K562 (cell line): Measurements from ENCODE around the gene KCND1. TPM values are rescaled to one million over a fixed set of nuclear protein-coding genes. Genes with fewer than 3 reads are reported as not detected.
A peak's percentile ranks its signal among the peaks of the same experiment; 100 is the strongest.

Experiments used
- ATAC-seq: fragments of 200-7000 bp; cut with Tn5 transposase; 3 replicates; pipeline ENCODE4 v1.9.1; 2020; ENCODE audit warnings: moderate library complexity
- BruUV-seq: library from RNA; stranded (reverse); fragments of 400-500 nt; replicated peaks from 2 replicates; lab custom pipeline; 2021; lab: Mats Ljungman, UMichigan
- CTCF ChIA-PET: fragments of 300-600 bp; formaldehyde crosslinking; extraction: SDS; loops from one replicate; lab custom pipeline; 2021; ENCODE audit warnings: low intra/inter-chr PET ratio; lab: Yijun Ruan, JAX
- POLR2A ChIA-PET: fragments of 300-600, 350-650 bp; sonication (Branson Sonifier 250); formaldehyde crosslinking; extraction: SDS; loops from one replicate; lab custom pipeline; 2021; ENCODE audit warnings: antibody characterized with exemption, inconsistent platforms; lab: Yijun Ruan, JAX
- DNase-seq, 4 experiments: peaks; one replicate each; pipeline versions ENCODE4 v3.0.0 to v3.0.0-alpha.2; 2011 to 2018; ENCODE audit warnings: low spot score in 3 of 4, mixed read lengths in 3 of 4; ENCODE audit errors: extremely low read depth in 1 of 4
- FAIRE-seq: peaks from 2 replicates; lab custom pipeline; 2011; peaks lifted over from hg19 to GRCh38; lab: Jason Lieb, UNC
- H2AFZ ChIP-seq: 2 replicates; pipeline ENCODE4 v1.6.0; 2011; ENCODE audit warnings: low read depth, low read length, control low read depth, inconsistent platforms
- H3K27ac ChIP-seq: fragments of 200-600 bp; 3 replicates; pipeline ENCODE4 v1.8.0; 2011; ENCODE audit warnings: low read depth, mild to moderate bottlenecking, control low read depth, inconsistent platforms, low read length, moderate library complexity, mixed read lengths; ENCODE audit errors: extremely low read depth
- H3K27me3 ChIP-seq, 2 experiments: fragments of 300-600 bp in 1 of 2; 2 replicates in 1 of 2; 3 replicates in 1 of 2; pipeline versions ENCODE4 v1.6.0 to v1.8.0; 2011; ENCODE audit warnings: inconsistent platforms in 2 of 2, low read length in 2 of 2, mild to moderate bottlenecking in 1 of 2, mixed read lengths in 1 of 2, moderate library complexity in 1 of 2; ENCODE audit not compliant: control insufficient read depth in 2 of 2, insufficient read depth in 2 of 2
- H3K36me3 ChIP-seq: fragments of 300-600 bp; 3 replicates; pipeline ENCODE4 v1.8.0; 2011; ENCODE audit warnings: mild to moderate bottlenecking, low read length, inconsistent platforms; ENCODE audit not compliant: control insufficient read depth, insufficient read depth
- H3K4me1 ChIP-seq, 2 experiments: fragments of 200-600 bp in 1 of 2; replicated peaks in 1 of 2; 2 replicates in 1 of 2; 3 replicates in 1 of 2; pipeline versions ENCODE4 v1.5.1 to v1.8.0; 2011; ENCODE audit warnings: inconsistent platforms in 2 of 2, low read length in 2 of 2, mild to moderate bottlenecking in 1 of 2, mixed read lengths in 1 of 2, moderate library complexity in 1 of 2; ENCODE audit not compliant: control insufficient read depth in 2 of 2, insufficient read depth in 2 of 2
- H3K4me2 ChIP-seq: 2 replicates; pipeline ENCODE4 v1.6.1; 2011; ENCODE audit warnings: low read length, control low read depth, inconsistent platforms, mixed read lengths; ENCODE audit not compliant: insufficient read depth
- H3K4me3 ChIP-seq: fragments of 200-600 bp; sonication (generic), shearing (Covaris generic); 2 replicates; pipeline ENCODE4 v1.5.1; 2016; ENCODE audit warnings: control low read depth, inconsistent platforms
- H3K79me2 ChIP-seq: fragments of 200-600 bp; 3 replicates; pipeline ENCODE4 v1.8.0; 2011; ENCODE audit warnings: low read length, inconsistent platforms; ENCODE audit not compliant: control insufficient read depth, insufficient read depth
- H3K9ac ChIP-seq, 2 experiments: 2 replicates each; pipeline versions ENCODE4 v1.6.0 to v1.6.1; 2011; ENCODE audit warnings: low read depth in 2 of 2, low read length in 2 of 2, control low read depth in 1 of 2, inconsistent platforms in 1 of 2, mild to moderate bottlenecking in 1 of 2, mixed read lengths in 1 of 2; ENCODE audit not compliant: insufficient read depth in 1 of 2
- H3K9me1 ChIP-seq: one replicate; pipeline ENCODE4 v1.6.0; 2011; ENCODE audit warnings: inconsistent platforms, mild to moderate bottlenecking, low read length, moderate library complexity; ENCODE audit not compliant: control insufficient read depth, insufficient read depth
- H3K9me3 ChIP-seq: replicated peaks from 2 replicates; pipeline ENCODE4 v1.5.1; 2011; ENCODE audit warnings: low read depth, low read length, inconsistent platforms; ENCODE audit not compliant: control insufficient read depth, insufficient read depth
- H4K20me1 ChIP-seq: replicated peaks from 2 replicates; pipeline ENCODE4 v1.6.1; 2011; ENCODE audit warnings: low read length, inconsistent platforms, mixed read lengths; ENCODE audit not compliant: control insufficient read depth, insufficient read depth
- BCLAF1 ChIP-seq, 2 experiments: fragments of 450-650 bp in 1 of 2; IDR thresholded peaks; 2 replicates each; pipeline ENCODE4 v1.6.1; 2011 to 2017; ENCODE audit warnings: low read depth in 2 of 2, antibody characterized with exemption in 1 of 2, borderline replicate concordance in 1 of 2, low read length in 1 of 2, mild to moderate bottlenecking in 1 of 2, mixed read lengths in 1 of 2; ENCODE audit not compliant: control insufficient read depth in 1 of 2
- BMI1 ChIP-seq: fragments of 150-350 bp; IDR thresholded peaks from 2 replicates; pipeline ENCODE4 v1.6.1; 2014; ENCODE audit warnings: low read length
- CHAMP1 ChIP-seq: fragments of 450-650 bp; IDR thresholded peaks from 2 replicates; pipeline ENCODE4 v1.6.1; 2016; ENCODE audit warnings: mild to moderate bottlenecking
- MCM3 ChIP-seq: fragments of 450-650 bp; IDR thresholded peaks from 2 replicates; pipeline ENCODE4 v1.6.1; 2016
- TBP ChIP-seq: optimal IDR thresholded peaks from 2 replicates; pipeline ENCODE3; 2011; ENCODE audit warnings: low read depth, low read length, improper control_type of control experiment
- TRIM25 ChIP-seq: fragments of 450-650 bp; IDR thresholded peaks from 2 replicates; pipeline ENCODE4 v1.7.0; 2016; ENCODE audit warnings: borderline replicate concordance
- ZC3H11A ChIP-seq: IDR thresholded peaks from 2 replicates; pipeline ENCODE4 v1.6.1; 2012; ENCODE audit warnings: low read depth, low read length, improper control_type of control experiment
- ZC3H8 ChIP-seq: fragments of 450-650 bp; IDR thresholded peaks from 2 replicates; pipeline ENCODE4 v1.6.1; 2017
- ZNF780A ChIP-seq: fragments of 250-450 bp; sonication (Bioruptor Pico); IDR thresholded peaks from 2 replicates; pipeline ENCODE4 v1.5.0; 2021; ENCODE audit warnings: mild to moderate bottlenecking
- ZZZ3 ChIP-seq: fragments of 450-650 bp; IDR thresholded peaks from 2 replicates; pipeline ENCODE4 v1.6.1; 2016; ENCODE audit warnings: antibody characterized with exemption, mild to moderate bottlenecking, moderate library complexity
- WGBS: fragments of 100-300 bp; shearing (Covaris generic); methylation state at CpG from one replicate; pipeline ENCODE4 v1.1.6; 2016; ENCODE audit warnings: low coverage, mixed read lengths; ENCODE audit not compliant: insufficient coverage; ENCODE audit errors: missing lambda C conversion rate; 5-methylcytosine and 5-hydroxymethylcytosine counted together
- in situ Hi-C: fragments of 300-500 bp; cut with MboI; formaldehyde crosslinking; loops from 4 replicates; pipeline ENCODE4 v1.15.0; 2018; ENCODE audit warnings: inconsistent platforms, mixed read lengths
- intact Hi-C: fragments of 100-400 bp; cut with micrococcal nuclease; formaldehyde crosslinking; loops from 2 replicates; pipeline ENCODE4 v1.14.2; 2022
- polyA plus RNA-seq, 8 experiments: library from polyadenylated mRNA; depleted of rRNA in 4 of 8; stranded (reverse) in 5 of 8; unstranded in 3 of 8; fragments of >200 nt; fragmentation: Nextera tagmentation in 2 of 8; fragmentation: Illumina TruSeq in 1 of 8; extraction: Ambion mirVana in 2 of 8; extraction: Trizol in 1 of 8; gene quantifications; 2 replicates each; pipeline versions ENCODE4 v1.2.1 to v1.2.3, GENCODE V29; 2011 to 2014; ENCODE audit warnings: inconsistent platforms in 1 of 8, missing spikeins in 1 of 8
- total RNA-seq, 7 experiments: library from RNA; depleted of rRNA in 6 of 7; stranded (reverse); fragments of >200 nt in 6 of 7; fragmentation: Illumina TruSeq in 2 of 7; extraction: Trizol in 2 of 7; gene quantifications; 2 replicates each; pipeline versions ENCODE4 v1.2.1 to v1.2.3, GENCODE V29; 2011 to 2021; ENCODE audit warnings: low replicate concordance in 1 of 7

The KCND1 gene
- total and polyA plus RNA-seq, 9 of the 15 experiments (the other 6 are each of a cell fraction or from before 2014, with no cell fraction given) = 0.06 to 0.83 (median 0.39) TPM; not detected in 1

- Histone ChIP-seq H3K4me1 (peaks cover 3 to 6% of the 10 kb centered on the region in 2 experiments; a peak in 2 of 5 replicates), H3K36me3 (peaks cover 13% of the 10 kb centered on the region; the same call in 2 of the 3 replicates), H3K4me2 (no peak overlapping the region), H3K9me3 (no peaks in the 10 kb centered on the region), H3K27me3 (no peaks in the 10 kb centered on the region), H3K4me3 (no peak overlapping the region), H4K20me1 (no peaks in the 10 kb centered on the region), H3K9ac (no peak overlapping the region), H3K27ac (no peak overlapping the region), H3K79me2 (peaks cover 18% of the 10 kb centered on the region), H3K9me1 (no peaks in the 10 kb centered on the region), H2AFZ (0 out of 2 replicates have a peak overlapping the region, but pooled peaks have one; percentile 22)
- intact Hi-C loops = loop anchor here (5.0 kb wide), 2 partner anchors 39 to 46 kb away; partner anchors contain the start of genes OTUD5 and TFE3
- no TSS peak for BruUV-seq
- WGBS = 64% methylated on average over 5 of the region's 5 CpGs
- FAIRE-seq (no peak), DNase-seq (peak in 1 of 4 experiments; percentile 30), ATAC-seq (no peak)
- TF ChIP-seq BCLAF1 (IDR thresholded peaks at IDR 0.05; ENCODE audit: borderline replicate concordance in 1 of 2, control insufficient read depth in 1 of 2, low read depth in 2 of 2, low read length in 1 of 2) (no peak), ZNF780A (CRISPR knock-in tag) (no peak), TRIM25 (no peak), CHAMP1 (no peak), ZC3H8 (no peak), TBP (no peak), ZZZ3 (no peak), BMI1 (no peak), ZC3H11A (no peak), MCM3 (no peak)
- POLR2A ChIA-PET = no interaction called here
- in situ Hi-C loops = no loop called here
- CTCF ChIA-PET = no interaction called here
Measured at GRCh38 chrX:49003696-49004095, 32.1 kb upstream of the KCND1 start.
